Keratinocyte (primary cell): ENCODE results near the gene PMEPA1.

Experiments
- CTCF ChIP-seq, 3 experiments: IDR thresholded peaks in 1 of 3; conservative IDR thresholded peaks in 1 of 3; optimal IDR thresholded peaks in 1 of 3; 2 replicates in 2 of 3; 3 replicates in 1 of 3; pipeline versions ENCODE3 to v1.5.1; 2011; ENCODE audit warnings: low read length in 3 of 3, mild to moderate bottlenecking in 3 of 3, moderate library complexity in 2 of 3, control low read depth in 1 of 3, inconsistent platforms in 1 of 3; ENCODE audit not compliant: insufficient read depth in 2 of 3; ENCODE audit errors: extremely low read depth in 1 of 3
- EZH2 ChIP-seq: IDR thresholded peaks from one replicate; pipeline ENCODE4 v1.6.1; 2012; ENCODE audit warnings: inconsistent platforms, mild to moderate bottlenecking, low read length, moderate library complexity

- TF ChIP-seq CTCF (optimal IDR thresholded peaks at IDR 0.05 in 1 of 3, IDR thresholded peaks at IDR 0.05 in 1 of 3, conservative IDR thresholded peaks at IDR 0.05 in 1 of 3; ENCODE audit: extremely low read depth in 1 of 3, insufficient read depth in 2 of 3, low read length in 3 of 3) (no peak), EZH2 (no peak)
Observed at GRCh38 chr20:57755609-57756008, 45.8 kb upstream of the PMEPA1 start.
